Measurements from ENCODE around the gene RHO.
"Not testable (repeated sequence)": the region's sequence is repeated elsewhere in the genome, so short reads cannot be mapped to it uniquely, and the experiment has no call there.

GRCh38 chr3:129491077-129491476 lies 37.4 kb upstream of the RHO start:
- not testable (repeated sequence) for TF ChIP-seq EZH2 (optimal IDR thresholded peaks at IDR 0.05; ENCODE audit: low read depth, low read length); EZH2phosphoT487 (IDR thresholded peaks at IDR 0.05; ENCODE audit: low read length)
- TF ChIP-seq, protein P1, sequence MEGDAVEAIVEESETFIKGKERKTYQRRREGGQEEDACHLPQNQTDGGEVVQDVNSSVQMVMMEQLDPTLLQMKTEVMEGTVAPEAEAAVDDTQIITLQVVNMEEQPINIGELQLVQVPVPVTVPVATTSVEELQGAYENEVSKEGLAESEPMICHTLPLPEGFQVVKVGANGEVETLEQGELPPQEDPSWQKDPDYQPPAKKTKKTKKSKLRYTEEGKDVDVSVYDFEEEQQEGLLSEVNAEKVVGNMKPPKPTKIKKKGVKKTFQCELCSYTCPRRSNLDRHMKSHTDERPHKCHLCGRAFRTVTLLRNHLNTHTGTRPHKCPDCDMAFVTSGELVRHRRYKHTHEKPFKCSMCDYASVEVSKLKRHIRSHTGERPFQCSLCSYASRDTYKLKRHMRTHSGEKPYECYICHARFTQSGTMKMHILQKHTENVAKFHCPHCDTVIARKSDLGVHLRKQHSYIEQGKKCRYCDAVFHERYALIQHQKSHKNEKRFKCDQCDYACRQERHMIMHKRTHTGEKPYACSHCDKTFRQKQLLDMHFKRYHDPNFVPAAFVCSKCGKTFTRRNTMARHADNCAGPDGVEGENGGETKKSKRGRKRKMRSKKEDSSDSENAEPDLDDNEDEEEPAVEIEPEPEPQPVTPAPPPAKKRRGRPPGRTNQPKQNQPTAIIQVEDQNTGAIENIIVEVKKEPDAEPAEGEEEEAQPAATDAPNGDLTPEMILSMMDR (IDR thresholded peaks at IDR 0.05; ENCODE audit: low read length) = not testable (repeated sequence)

All from MM.1S (cell line).